H9 (cell line): ENCODE measurements around the gene RIMBP2. TPM values are rescaled to one million over a fixed set of nuclear protein-coding genes. Genes with fewer than 3 reads are reported as not detected.
A peak's percentile ranks its signal among the peaks of the same experiment; 100 is the strongest.

Experiments
- DNase-seq: peaks from one replicate; pipeline ENCODE4 v3.0.0-alpha.2; 2017
- H2AFZ ChIP-seq: one replicate; pipeline ENCODE4 v1.6.1; 2013; ENCODE audit warnings: mild to moderate bottlenecking, low read length, control low read depth, moderate library complexity
- H2AK5ac ChIP-seq: 2 replicates; pipeline ENCODE4 v1.6.1; 2013; ENCODE audit warnings: low read length, control low read depth, mixed read lengths; ENCODE audit not compliant: insufficient read length
- H2BK120ac ChIP-seq: one replicate; pipeline ENCODE4 v1.6.1; 2013; ENCODE audit warnings: low read depth, mild to moderate bottlenecking, low read length, control low read depth, inconsistent platforms; ENCODE audit not compliant: poor library complexity, severe bottlenecking
- H2BK12ac ChIP-seq: 2 replicates; pipeline ENCODE4 v1.6.1; 2013; ENCODE audit warnings: low read length, control low read depth, mixed read lengths, low read depth; ENCODE audit not compliant: insufficient read length
- H2BK15ac ChIP-seq: 2 replicates; pipeline ENCODE4 v1.6.1; 2013; ENCODE audit warnings: low read depth, low read length, control low read depth
- H2BK20ac ChIP-seq: one replicate; pipeline ENCODE4 v1.6.1; 2013; ENCODE audit warnings: low read depth, mild to moderate bottlenecking, low read length, control low read depth, inconsistent platforms; ENCODE audit not compliant: poor library complexity, severe bottlenecking
- H2BK5ac ChIP-seq: 2 replicates; pipeline ENCODE4 v1.6.1; 2013; ENCODE audit warnings: low read length, control low read depth, mixed read lengths; ENCODE audit not compliant: insufficient read length
- H3K14ac ChIP-seq: 2 replicates; pipeline ENCODE4 v1.6.1; 2013; ENCODE audit warnings: low read length, control low read depth; ENCODE audit not compliant: insufficient read depth
- H3K18ac ChIP-seq: 2 replicates; pipeline ENCODE4 v1.6.1; 2013; ENCODE audit warnings: low read depth, mild to moderate bottlenecking, mixed read lengths, low read length, control low read depth; ENCODE audit not compliant: insufficient read length
- H3K23ac ChIP-seq: 2 replicates; pipeline ENCODE4 v1.6.1; 2013; ENCODE audit warnings: low read length, control low read depth, mixed read lengths, low read depth; ENCODE audit not compliant: insufficient read length
- H3K23me2 ChIP-seq: 2 replicates; pipeline ENCODE4 v1.6.1; 2013; ENCODE audit warnings: low read depth, mild to moderate bottlenecking, mixed read lengths, low read length, control low read depth; ENCODE audit not compliant: insufficient read length, poor library complexity, severe bottlenecking
- H3K27ac ChIP-seq: 2 replicates; pipeline ENCODE4 v1.5.1; 2013; ENCODE audit warnings: low read length, control low read depth, mixed read lengths, low read depth; ENCODE audit not compliant: insufficient read length
- H3K27me3 ChIP-seq: 2 replicates; pipeline ENCODE4 v1.6.1; 2013; ENCODE audit warnings: low read length, control low read depth, inconsistent platforms; ENCODE audit not compliant: insufficient read depth
- H3K4ac ChIP-seq: 2 replicates; pipeline ENCODE4 v1.6.1; 2013; ENCODE audit warnings: low read depth, mild to moderate bottlenecking, control low read depth, inconsistent platforms, low read length, moderate library complexity
- H3K4me1 ChIP-seq: 2 replicates; pipeline ENCODE4 v1.6.1; 2013; ENCODE audit warnings: low read length, control low read depth, inconsistent platforms; ENCODE audit not compliant: insufficient read depth
- H3K4me2 ChIP-seq: 2 replicates; pipeline ENCODE4 v1.6.1; 2013; ENCODE audit warnings: low read length, control low read depth, mixed read lengths; ENCODE audit not compliant: insufficient read length, insufficient read depth
- H3K56ac ChIP-seq: 2 replicates; pipeline ENCODE4 v1.6.1; 2013; ENCODE audit warnings: low read depth, mild to moderate bottlenecking, mixed read lengths, low read length, control low read depth; ENCODE audit not compliant: insufficient read length
- H3K79me1 ChIP-seq: 2 replicates; pipeline ENCODE4 v1.6.1; 2013; ENCODE audit warnings: low read depth, mild to moderate bottlenecking, moderate library complexity, low read length, control low read depth, inconsistent platforms; ENCODE audit not compliant: insufficient read depth, poor library complexity, severe bottlenecking
- H3K79me2 ChIP-seq: 2 replicates; pipeline ENCODE4 v1.6.1; 2013; ENCODE audit warnings: low read length, control low read depth, inconsistent platforms; ENCODE audit not compliant: insufficient read depth
- H3K9ac ChIP-seq: 2 replicates; pipeline ENCODE4 v1.6.1; 2013; ENCODE audit warnings: low read length, control low read depth, mixed read lengths; ENCODE audit not compliant: insufficient read length; ENCODE audit errors: extremely low read depth
- H3K9me3 ChIP-seq: one replicate; pipeline ENCODE4 v1.6.1; 2013; ENCODE audit warnings: low read depth, low read length, inconsistent platforms; ENCODE audit not compliant: control insufficient read depth
- H3T11ph ChIP-seq: one replicate; pipeline ENCODE4 v1.6.1; 2013; ENCODE audit warnings: mild to moderate bottlenecking, low read length, control low read depth, inconsistent platforms
- H4K20me1 ChIP-seq: one replicate; pipeline ENCODE4 v1.6.1; 2013; ENCODE audit not compliant: control insufficient read depth, insufficient read length, insufficient read depth
- H4K5ac ChIP-seq: 2 replicates; pipeline ENCODE4 v1.6.1; 2013; ENCODE audit warnings: low read depth, mild to moderate bottlenecking, mixed read lengths, low read length, control low read depth; ENCODE audit not compliant: insufficient read length
- H4K8ac ChIP-seq: replicated peaks from 2 replicates; pipeline ENCODE4 v1.6.1; 2013; ENCODE audit warnings: low read length, control low read depth, mixed read lengths, low read depth; ENCODE audit not compliant: insufficient read length
- H4K91ac ChIP-seq: 2 replicates; pipeline ENCODE4 v1.6.1; 2013; ENCODE audit warnings: low read depth, mild to moderate bottlenecking, moderate library complexity, mixed read lengths, low read length, control low read depth; ENCODE audit not compliant: insufficient read length
- H3K27ac Mint-ChIP-seq, 3 experiments: 2 replicates in 2 of 3; 3 replicates in 1 of 3; pipeline ENCODE4 v1.8.0; 2020 to 2021; ENCODE audit warnings: mixed read lengths in 3 of 3, mild to moderate bottlenecking in 1 of 3, moderate library complexity in 1 of 3
- H3K27me3 Mint-ChIP-seq: 2 replicates; pipeline ENCODE4 v1.8.0; 2021; ENCODE audit warnings: low read depth, mild to moderate bottlenecking, moderate library complexity, mixed read lengths
- H3K36me3 Mint-ChIP-seq, 3 experiments: 2 replicates in 2 of 3; 3 replicates in 1 of 3; pipeline ENCODE4 v1.8.0; 2020 to 2021; ENCODE audit warnings: low read depth in 3 of 3, mixed read lengths in 3 of 3; ENCODE audit not compliant: insufficient read depth in 1 of 3
- H3K4me1 Mint-ChIP-seq, 2 experiments: 2 replicates each; pipeline ENCODE4 v1.8.0; 2020; ENCODE audit warnings: mixed read lengths in 2 of 2
- H3K4me3 Mint-ChIP-seq, 2 experiments: 2 replicates in 1 of 2; 3 replicates in 1 of 2; pipeline ENCODE4 v1.8.0; 2020 to 2021; ENCODE audit warnings: mild to moderate bottlenecking in 2 of 2, mixed read lengths in 2 of 2, moderate library complexity in 1 of 2
- H3K9me3 Mint-ChIP-seq, 2 experiments: 2 replicates in 1 of 2; 3 replicates in 1 of 2; pipeline ENCODE4 v1.8.0; 2020; ENCODE audit warnings: mild to moderate bottlenecking in 2 of 2, mixed read lengths in 2 of 2, moderate library complexity in 1 of 2
- WGBS: extraction: QIAGEN DNeasy Blood & Tissue Kit; methylation state at CpG from one replicate; pipeline ENCODE4 v1.1.7; 2013; ENCODE audit warnings: missing lambda C conversion rate, low lambda C conversion rate, mixed read lengths; ENCODE audit not compliant: insufficient read length; ENCODE audit errors: extremely low coverage; 5-methylcytosine and 5-hydroxymethylcytosine counted together
- total RNA-seq: library from RNA; stranded (reverse); gene quantifications from 2 replicates; pipeline ENCODE4 v1.2.1, GENCODE V29; 2021
- TF ChIP-seq, protein P1 (sequence below): fragments of 200-600 bp; sonication (generic); conservative IDR thresholded peaks from 3 replicates; pipeline ENCODE4 v1.8.0; 2021; ENCODE audit warnings: antibody characterized with exemption, mild to moderate bottlenecking

The RIMBP2 gene
- total RNA-seq, 1 experiment from 2014 or later, result 0.70 TPM

DNA sequence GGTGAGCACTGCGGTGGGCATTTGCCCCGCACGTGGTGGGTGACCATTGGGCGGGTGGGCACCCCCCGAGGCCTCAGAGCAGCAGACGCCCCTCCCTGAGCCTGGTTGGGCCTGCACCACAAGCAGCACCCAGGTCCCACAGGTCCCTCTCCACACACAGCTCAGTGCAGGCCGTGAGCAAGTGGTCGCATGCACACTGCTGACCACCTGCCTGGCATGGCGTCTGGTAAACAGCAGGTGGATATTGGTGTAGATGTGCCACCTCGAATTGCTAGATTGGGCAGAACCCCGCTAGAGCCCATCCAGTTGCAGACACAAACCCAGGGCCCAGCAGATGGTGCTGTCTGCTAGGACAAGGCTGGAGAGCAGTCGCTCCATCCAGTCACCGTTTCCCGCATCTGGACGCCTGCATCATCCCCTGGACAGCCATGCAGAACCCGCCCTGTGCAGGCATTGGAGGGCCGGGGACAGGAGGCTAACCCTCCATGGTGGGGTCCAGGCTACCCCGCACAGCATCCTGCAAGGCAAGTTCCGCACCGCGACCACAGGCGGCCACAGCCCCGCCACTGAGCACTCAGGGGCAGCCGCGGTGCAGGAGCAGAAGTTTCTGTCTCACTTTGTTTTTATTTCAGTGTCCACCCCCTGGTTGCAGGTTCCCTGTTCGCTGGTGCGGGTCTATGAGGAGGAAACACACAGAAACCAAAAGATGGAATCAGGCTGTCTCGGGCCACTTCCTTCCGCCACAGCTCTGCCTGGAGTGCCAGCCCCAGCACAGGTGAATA is 45.6 kb upstream of the RIMBP2 start:
- no CpG with 5 or more reads among the region's 29 CpGs for WGBS
- no peak overlapping the region for H3K56ac ChIP-seq
- TF ChIP-seq, protein P1, sequence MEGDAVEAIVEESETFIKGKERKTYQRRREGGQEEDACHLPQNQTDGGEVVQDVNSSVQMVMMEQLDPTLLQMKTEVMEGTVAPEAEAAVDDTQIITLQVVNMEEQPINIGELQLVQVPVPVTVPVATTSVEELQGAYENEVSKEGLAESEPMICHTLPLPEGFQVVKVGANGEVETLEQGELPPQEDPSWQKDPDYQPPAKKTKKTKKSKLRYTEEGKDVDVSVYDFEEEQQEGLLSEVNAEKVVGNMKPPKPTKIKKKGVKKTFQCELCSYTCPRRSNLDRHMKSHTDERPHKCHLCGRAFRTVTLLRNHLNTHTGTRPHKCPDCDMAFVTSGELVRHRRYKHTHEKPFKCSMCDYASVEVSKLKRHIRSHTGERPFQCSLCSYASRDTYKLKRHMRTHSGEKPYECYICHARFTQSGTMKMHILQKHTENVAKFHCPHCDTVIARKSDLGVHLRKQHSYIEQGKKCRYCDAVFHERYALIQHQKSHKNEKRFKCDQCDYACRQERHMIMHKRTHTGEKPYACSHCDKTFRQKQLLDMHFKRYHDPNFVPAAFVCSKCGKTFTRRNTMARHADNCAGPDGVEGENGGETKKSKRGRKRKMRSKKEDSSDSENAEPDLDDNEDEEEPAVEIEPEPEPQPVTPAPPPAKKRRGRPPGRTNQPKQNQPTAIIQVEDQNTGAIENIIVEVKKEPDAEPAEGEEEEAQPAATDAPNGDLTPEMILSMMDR, result peak; percentile 77
- no peaks in the 10 kb centered on the region for H4K20me1 ChIP-seq
- H3K27ac ChIP-seq, result no peak overlapping the region
- H3K9me3 Mint-ChIP-seq, result no peaks in the 10 kb centered on the region
- H3K4me1 ChIP-seq, result no peaks in the 10 kb centered on the region
- no peak overlapping the region for H2BK20ac ChIP-seq
- no peaks in the 10 kb centered on the region for H3K79me2 ChIP-seq
- H2BK15ac ChIP-seq, result no peak overlapping the region
- H3K4me3 Mint-ChIP-seq, result no peak overlapping the region
- no peak overlapping the region for H3K4me2 ChIP-seq
- H3K23ac ChIP-seq, result no peak overlapping the region
- H2BK12ac ChIP-seq, result no peak overlapping the region
- no peak overlapping the region for H3K27ac Mint-ChIP-seq
- H2AFZ ChIP-seq, result no peak overlapping the region
- no peak overlapping the region for H4K8ac ChIP-seq
- no peak overlapping the region for H3K9ac ChIP-seq
- H3T11ph ChIP-seq, result no peak overlapping the region
- no peaks in the 10 kb centered on the region for H3K27me3 ChIP-seq
- DNase-seq, result peak; percentile 80
- H3K27me3 Mint-ChIP-seq, result peaks cover 11% of the 10 kb centered on the region
- no peak overlapping the region for H2BK120ac ChIP-seq
- no peak overlapping the region for H2BK5ac ChIP-seq
- H3K79me1 ChIP-seq, result no peaks in the 10 kb centered on the region
- H4K91ac ChIP-seq, result no peak overlapping the region
- no peaks in the 10 kb centered on the region for H3K36me3 Mint-ChIP-seq
- H3K4ac ChIP-seq, result no peak overlapping the region
- H4K5ac ChIP-seq, result no peak overlapping the region
- no peak overlapping the region for H3K18ac ChIP-seq
- H3K23me2 ChIP-seq, result no peaks in the 10 kb centered on the region
- H3K4me1 Mint-ChIP-seq, result no peaks in the 10 kb centered on the region
- H3K14ac ChIP-seq, result no peak overlapping the region
- H3K9me3 ChIP-seq, result peaks cover 16% of the 10 kb centered on the region
- H2AK5ac ChIP-seq, result no peak overlapping the region
